ENCODE measurements around the gene COMMD8.
"Not testable (repeated sequence)": the region's sequence is repeated elsewhere in the genome, so short reads cannot be mapped to it uniquely, and the experiment has no call there.

COMMD8 gene

DNA sequence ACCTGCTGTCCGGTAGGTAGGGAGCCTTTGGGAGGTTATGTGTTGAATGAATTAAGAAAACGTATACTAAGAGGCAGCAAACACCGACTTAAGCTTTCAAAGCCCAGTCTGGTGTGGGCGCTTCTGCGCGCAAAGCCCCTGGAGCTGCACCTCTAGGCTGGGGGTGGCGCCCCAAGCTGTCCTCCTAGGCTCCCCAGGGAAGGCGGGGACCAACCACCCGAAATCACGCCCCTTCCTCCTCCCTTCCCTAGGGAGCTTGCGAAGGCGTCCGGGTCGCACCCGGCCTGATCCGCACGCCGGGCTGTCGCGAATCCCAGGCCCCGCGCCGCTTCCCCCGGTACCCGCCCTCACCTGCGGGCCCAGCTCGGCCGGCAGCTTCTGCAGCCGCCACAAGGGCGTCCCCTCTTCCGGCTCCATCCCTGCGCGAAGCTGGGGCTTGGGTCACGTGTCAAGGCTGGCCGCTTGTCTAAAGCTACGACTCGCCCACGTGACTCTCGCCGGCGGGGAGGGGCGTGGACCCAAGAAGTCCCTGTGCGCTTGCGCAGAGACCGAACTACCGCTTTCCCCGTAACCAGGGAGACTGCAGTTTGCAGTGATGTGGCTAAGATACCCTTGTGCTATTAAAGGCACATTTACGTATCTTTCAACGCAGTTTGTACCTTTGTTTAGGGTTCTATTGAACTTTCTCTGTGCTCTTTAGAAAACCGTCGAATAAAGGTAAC is at the start of gene COMMD8:
COMMD8 (minus strand) TSS at position 468 of the 722 bp plus-strand sequence; CDS start at position 417, 51 bp downstream.
- FAIRE-seq: peak; percentile 96

DNA sequence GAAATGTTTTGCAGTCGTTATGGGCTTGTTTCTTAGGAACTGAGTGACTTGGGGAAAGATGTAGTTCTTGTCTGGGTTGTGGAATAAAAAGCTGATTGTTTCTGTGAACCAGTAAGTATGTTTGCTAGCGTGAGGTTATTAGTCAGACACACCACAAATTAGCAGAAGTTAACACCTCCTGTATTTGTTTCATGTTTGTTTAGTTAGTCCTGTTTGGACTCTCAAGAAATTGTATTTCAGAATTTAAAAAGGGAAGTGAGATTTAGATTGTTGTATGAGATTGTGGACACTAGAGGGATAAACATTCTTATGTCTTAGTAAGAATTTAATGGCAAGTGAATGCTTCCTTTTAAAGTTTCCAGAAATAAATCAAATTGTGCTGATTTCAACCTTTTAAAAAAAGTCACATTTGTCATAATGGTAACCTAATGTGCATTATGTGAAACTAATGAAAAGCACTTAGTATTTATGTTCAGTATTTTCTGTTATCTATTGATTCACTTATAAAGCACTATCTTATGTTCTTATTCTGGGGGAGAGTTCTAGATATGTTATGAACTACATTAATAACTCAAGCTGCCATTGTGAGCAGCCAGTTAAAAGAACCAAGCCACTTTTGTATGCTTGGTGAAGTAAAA is 47.1 kb upstream of the COMMD8 start:
- no peak for DNase-seq (ENCODE audit: low spot score)
- FAIRE-seq: no peak

More for the DNA sequence above, at the start of gene COMMD8:
- peak; percentile 98 for DNase-seq (ENCODE audit: low spot score)

DNA sequence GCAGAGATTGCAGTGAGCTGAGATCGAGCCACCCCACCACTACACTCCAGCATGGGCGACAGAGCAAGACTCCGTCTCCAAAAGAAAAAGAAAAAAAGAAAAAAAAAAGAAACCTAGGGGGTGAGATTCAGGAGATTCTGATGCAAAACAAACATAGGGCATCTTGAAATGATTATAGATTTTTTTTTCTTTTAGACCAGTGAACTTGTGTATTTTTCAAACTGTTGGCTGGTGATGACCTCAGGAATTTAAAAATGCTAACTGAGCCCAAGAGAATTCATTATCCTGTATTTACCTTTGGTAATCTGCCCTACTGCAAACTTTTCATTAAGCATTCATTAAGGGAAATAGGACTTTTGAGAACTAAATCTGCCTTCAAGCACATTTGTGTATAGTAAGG is 42.2 kb upstream of the COMMD8 start:
- FAIRE-seq (no peak), DNase-seq (ENCODE audit: low spot score) (no peak)

DNA sequence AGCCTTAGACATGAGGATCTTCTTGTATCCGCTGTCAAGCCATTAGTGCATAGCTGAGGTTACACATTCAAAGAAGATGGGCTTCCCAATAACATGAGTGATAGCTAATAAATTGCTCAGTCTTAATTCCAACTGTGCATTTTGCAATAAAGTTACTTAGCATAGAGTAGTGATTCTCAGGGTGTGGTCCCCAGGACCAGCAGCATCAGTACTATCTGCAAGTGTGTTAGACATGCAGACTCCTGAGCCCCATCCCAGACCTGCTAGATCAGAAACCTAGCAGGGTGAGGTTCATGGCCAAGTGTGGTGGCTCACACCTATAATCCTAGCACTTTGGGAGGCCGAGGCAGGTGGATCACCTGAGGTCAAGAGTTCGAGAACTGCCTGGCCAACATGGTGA is 41.6 kb upstream of the COMMD8 start:
- no peak for DNase-seq (ENCODE audit: low spot score)
- FAIRE-seq: no peak

DNA sequence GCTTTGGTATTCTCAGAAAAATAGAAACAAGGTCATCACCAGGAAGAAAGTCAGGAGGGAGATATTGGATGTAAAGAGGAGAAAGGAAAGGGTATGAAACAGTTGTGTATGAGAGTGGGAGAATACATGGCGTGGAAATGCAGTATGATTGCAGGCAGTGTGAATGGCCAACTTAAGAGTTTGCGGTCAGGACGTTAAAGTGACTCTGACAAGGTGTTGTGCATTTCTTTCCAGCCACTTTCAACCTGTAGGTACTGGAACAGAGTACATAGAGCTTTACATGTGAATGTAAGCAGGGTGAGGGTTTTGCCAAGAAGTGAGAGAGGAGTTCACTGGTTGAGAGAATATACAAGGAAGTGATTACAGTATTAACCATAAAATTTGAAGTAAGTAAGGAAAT is 37.3 kb upstream of the COMMD8 start:
- FAIRE-seq: no peak
- DNase-seq (ENCODE audit: low spot score): no peak

DNA sequence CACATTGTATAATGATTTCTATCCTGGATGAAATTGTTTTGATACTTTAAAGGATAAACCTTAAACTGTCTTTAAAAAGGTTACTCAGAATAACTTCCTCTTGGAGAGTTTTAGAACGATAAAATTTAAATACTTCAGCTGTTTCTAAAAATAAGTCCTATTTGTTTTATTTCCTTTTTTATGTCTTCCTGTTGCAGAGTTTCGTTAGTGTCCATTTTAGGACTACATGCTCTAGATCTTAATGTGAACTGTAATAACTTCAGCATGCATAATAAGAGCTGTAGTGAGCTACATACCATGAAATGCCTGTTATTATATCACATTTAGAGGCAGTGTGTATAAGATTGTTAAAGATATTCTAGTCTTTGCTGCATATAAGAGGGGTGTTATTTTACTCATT is 36.2 kb upstream of the COMMD8 start:
- FAIRE-seq: no peak
- no peak for DNase-seq (ENCODE audit: low spot score)

DNA sequence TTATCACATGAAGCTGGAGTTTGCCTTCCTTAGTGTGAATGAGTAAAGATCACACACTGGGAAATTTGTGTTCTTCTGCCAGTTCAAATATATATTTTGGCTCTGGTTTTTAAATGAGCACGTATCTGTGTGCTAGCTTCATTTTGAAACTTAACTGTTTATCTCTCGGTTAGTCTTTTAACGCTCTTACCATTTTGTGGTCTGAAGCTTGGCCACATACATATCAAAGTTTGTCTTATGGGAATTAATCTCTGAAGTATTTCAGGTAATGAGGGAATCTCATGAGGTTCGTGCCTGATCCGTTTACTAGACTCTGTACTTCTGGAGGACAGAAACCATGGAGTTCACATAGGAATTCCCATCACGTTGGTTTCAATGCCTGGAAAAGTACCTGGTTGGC is 35.4 kb upstream of the COMMD8 start:
- FAIRE-seq (no peak), DNase-seq (ENCODE audit: low spot score) (no peak)

DNA sequence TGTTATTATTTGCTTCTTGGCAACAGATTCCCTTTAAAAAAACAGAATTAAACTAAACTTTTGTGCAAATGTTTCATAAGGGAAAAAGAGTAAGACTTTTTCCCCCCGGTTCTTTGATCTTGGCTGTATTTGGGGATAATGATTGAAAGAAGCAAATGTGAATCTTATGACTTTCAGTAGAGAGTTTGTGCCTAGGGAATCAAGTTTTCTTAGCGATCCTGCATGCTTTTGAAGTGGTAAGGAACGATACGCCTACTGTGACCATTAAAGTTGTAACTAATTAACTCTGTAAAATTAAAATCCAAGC is 30.6 kb upstream of the COMMD8 start:
- FAIRE-seq (no peak), DNase-seq (ENCODE audit: low spot score) (no peak)

DNA sequence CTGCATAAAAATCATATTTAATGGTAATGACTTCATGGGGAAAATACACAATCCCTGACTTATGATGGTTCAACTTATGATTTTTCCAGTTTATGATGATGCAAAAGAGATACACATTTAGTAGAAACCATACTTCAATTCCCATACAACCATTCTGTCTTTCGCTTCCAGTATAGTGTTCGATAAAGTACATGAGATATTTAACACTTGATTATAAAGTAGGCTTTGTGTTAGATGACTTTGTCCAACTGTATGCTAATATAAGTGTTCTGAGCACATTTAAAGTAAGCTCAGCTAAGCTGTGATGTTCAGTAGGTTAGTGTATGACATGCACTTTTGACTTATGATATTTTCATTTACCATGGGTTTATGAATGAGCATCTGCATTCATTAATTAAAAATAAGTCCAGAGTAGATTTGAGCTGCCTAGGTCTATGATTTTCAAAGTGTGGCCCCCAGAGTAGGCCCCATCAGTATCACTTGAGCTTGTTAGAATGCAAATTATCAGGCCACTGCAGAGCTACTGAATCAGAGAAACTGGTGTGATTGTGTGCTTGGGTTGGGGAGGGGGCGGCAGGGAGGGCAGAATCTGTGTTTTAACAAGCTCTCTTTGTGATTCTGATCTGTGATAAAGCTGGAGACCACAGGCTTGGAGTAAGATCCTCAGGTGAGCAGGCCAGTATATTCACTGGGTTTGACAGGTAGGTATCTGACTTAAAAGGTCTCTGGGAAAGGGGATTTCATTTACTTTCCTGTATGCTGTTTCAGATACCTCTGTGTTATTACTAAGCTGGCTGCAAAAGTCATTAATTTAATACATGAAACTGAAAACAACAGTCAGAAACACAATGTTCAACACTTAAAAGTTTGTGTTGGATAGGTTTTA is 30.0 kb upstream of the COMMD8 start:
- FAIRE-seq (no peak), DNase-seq (ENCODE audit: low spot score) (no peak)

DNA sequence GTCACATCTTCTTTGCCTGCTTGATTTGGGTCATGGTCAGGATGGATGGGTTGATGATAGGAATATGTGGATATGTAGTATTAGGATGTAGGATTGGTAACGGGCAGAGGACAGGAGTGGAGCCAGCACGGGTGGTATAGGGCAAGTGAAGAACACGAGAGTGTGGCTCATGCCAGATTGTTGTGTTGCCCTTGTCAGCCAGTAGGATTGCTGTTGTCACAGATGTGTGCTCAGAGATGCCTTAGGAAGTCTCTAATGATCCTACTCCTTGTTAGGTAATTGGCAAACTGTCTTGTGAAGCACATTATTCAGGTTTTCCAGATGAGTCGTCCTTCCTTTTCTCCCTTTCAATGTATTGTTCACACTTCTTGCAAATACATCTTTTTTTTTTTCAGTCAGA is 27.0 kb upstream of the COMMD8 start:
- DNase-seq (ENCODE audit: low spot score) (peak; percentile 38), FAIRE-seq (no peak)

DNA sequence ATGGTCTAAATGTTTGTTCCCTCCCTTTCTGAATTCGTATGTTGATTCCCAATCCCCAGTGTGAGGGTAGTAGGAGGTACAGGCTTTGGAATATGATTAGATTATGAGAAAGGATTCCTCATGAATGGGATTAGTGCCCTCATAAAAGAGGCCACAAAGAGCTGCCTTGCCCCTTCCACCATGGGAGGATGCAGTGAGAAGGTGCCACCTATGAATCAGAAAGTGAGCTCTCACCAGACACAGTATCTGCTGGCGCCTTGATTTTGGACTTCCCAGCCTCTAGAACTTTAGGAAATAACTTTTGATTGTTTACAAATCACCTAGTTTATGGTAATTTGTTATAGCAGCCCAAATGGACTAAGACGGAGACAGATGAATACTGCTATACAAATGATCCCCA is 25.2 kb upstream of the COMMD8 start:
- FAIRE-seq: no peak
- DNase-seq (ENCODE audit: low spot score): no peak

DNA sequence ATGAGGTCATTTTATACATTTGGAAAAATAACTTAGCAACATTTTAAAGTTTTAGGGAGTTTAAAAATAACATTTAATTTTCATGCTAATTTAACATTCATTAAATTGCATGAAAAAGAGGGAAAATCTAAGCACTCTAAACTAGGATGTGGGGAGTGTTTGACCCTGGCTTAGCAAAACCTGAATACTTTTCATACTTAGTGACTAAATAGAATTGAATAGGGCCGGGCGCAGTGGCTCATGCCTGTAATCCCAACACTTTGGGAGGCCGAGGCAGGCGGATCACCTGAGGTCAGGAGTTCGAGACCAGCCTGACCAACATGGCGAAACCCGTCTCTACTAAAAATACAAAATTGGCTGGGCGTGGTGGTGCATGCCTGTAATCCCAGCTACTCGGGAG is 23.2 kb upstream of the COMMD8 start:
- FAIRE-seq; DNase-seq (ENCODE audit: low spot score): not testable (repeated sequence)

DNA sequence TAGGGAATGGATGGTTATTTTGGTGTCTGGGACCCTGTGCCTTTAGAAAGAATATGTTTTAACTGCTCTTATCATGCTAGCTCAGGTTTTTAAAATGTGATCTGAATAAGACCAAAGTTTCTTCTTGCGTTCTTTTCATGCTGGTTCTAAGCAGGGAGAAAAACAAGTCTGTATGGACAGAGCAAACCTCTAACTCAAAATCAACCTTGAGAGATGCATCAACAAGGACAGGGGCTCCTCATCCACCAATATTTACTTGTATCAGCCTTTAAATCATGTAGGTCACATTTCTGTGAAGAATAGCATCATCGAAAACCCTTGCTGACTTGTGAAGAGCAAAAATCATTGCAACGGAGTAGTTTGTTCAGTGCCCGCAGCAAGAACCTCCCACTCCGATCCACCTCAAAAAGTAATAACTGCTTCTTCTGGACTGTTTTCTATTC is 22.8 kb upstream of the COMMD8 start:
- FAIRE-seq: peak; percentile 40
- DNase-seq (ENCODE audit: low spot score): no peak

DNA sequence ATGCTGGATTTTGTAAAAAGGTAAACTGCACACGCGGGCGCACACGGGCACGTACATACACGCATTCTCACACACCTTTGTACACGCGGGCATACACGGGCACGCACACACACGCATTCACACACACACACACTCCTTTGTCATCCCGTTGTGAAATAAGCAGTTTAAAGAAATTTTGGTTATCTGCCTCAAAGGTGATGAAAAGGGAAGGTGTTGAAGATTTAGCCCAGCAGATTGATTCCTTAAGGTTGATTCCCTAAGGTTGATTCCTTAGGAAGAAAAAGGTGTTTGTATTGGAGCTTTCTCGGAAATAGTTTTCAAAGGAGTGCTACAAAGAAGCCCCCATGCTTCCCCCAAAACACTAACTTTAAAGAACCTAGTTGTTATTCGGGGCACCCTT is 22.3 kb upstream of the COMMD8 start:
- DNase-seq (ENCODE audit: low spot score) (no peak), FAIRE-seq (peak; percentile 13)

DNA sequence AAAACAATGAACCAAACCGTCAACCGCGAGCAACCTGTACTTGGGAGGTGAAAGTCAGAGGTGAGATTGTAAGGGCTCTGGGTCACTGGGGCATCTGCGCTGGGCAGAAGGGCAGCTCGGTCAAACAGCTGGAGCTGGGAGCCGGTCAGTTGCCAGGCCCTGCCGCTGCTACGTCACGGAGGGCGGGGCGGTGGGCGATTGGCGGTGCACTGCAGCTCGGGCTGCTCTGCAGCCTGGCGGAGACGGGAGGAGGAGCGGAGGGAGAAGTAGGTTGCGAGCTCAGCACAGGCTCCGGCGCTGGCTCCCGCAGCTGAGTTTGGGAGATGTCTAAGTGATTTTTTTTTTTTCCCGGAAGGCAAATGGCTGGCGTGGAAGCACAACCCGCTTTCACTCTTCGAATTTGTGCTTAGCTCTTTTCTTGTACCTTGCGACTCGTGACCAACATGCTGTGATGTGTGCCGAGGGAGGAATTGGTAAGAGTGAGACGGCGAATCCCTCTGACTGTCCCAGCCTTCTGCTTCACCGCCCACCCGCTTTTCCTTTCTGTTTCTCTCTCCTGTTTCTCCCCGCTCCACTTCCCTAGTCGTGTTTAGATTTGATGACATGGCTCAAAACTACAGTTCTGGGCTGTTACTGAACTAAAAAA is 21.7 kb upstream of the COMMD8 start, which contains the start of gene ATP10D:
ATP10D (plus strand) TSS at position 229 of the 646 bp plus-strand sequence. CDS start 27,266 bp downstream, outside the sequence.
- peak; percentile 97 for FAIRE-seq
- DNase-seq (ENCODE audit: low spot score): peak; percentile 96

DNA sequence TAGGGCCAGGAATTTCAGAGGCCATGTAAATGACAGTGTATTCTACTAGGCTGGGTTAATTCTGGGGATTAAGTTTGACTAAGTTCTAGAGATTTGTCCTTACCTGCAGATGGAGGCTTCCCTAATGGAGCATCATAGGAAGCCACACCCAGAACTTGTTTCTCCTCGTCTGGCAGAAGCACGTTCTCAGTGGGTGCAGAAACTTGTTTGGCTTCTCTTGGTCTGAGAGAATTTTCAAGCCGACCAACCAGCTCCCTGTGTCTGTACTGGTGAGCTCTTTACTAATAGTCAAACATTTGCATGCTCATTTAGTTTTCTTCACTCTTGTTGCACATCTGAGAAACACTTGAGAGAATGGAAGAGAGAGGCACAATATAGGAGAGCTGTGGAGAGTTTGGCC is 20.7 kb upstream of the COMMD8 start:
- DNase-seq (ENCODE audit: low spot score) (no peak), FAIRE-seq (no peak)

DNA sequence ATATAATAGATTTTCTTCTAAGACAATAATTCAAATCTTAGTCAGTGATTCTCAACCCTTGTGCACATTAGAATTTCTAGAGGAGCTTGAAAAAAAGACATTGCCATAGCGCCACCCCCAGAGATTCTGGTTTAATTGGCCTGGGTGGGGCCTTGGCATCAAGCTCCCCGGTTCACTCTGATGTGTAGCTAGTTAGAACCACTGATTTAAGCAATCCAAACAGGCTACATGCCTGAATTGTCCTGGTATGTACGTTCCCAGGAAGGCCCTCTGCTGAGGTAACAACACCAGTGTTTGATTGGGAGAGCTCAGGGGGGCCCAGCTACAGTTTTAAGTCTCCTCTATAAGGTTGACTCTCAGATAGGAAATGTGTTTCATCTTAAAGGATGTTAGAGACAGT is 20.2 kb upstream of the COMMD8 start:
- DNase-seq (ENCODE audit: low spot score): no peak
- FAIRE-seq: no peak

DNA sequence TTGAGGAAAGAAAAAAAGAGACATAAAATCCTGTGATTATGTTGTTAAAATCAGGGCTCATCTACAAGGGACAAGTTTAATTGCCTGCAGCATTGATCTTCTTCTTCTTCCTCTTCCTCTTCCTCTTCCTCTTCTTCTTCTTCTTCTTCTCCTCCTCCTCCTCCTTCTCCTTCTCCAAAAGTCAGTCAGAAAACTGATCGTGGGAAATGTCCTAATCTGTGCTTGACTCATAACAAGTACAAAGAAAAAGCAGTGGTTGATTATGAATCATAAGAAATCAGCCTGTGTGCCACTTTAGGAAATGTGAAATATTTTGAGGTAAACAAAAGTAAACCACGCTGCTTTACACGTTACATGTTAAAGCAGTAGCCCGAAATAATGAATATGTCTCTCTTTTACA is 18.8 kb upstream of the COMMD8 start:
- FAIRE-seq (no peak), DNase-seq (ENCODE audit: low spot score) (no peak)

DNA sequence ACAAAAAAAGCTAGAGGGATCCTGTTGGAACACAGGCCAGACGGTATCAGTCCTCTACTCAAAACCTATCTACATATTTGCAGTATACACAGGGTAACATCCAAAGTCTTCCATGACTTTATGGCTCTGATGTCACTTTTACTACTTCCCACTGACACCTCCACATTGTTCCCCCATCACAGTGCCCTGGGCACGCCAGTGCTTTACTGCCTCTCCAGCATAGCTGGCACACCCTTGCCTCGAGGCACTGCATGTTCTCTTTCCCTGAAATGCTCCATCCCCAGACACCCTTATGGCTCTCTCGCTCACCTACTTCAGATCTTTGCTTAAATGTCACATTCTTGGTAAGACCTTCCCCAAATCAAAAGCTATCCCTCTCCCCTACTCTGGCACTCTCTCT is 15.3 kb upstream of the COMMD8 start:
- FAIRE-seq (no peak), DNase-seq (ENCODE audit: low spot score) (no peak)

DNA sequence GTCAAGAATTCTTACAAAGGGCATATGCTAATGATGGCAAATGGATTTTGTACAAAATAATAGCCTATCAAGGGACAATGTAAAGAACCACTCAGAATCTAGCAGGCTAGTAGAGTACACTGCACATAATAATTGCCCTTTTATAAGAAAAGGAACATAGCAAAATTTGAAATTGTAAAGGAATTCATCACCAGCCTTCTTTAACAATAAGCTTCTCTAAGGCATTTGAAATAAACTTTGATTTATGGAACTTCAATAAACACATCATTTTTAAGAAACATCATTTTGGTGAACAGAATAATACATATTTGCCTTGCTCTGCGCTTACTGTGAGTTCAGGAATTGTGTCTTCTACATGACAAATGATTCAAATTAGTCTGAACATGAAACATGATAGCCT is 11.9 kb upstream of the COMMD8 start:
- no peak for FAIRE-seq
- no peak for DNase-seq (ENCODE audit: low spot score)

DNA sequence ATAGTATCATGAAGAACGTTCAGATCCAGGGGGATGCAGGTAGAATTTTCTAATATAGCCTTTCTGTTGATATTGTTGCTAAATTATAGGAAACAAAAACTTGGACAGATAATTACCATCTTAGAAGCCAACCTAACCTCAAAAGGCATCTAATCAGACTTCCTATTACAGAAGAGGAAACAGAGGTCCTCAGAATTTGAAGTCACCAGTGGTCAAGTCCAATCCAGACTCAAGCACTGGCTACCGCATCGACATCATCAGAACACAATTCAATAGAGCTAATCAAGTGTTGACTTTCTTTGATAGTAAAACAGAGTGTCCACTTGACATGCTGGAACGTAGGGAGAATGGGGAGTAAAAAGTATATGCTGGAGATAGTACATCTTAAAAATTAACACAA is 11.3 kb upstream of the COMMD8 start:
- FAIRE-seq (no peak), DNase-seq (ENCODE audit: low spot score) (no peak)

Measured in urothelium cell line (cell line).